CD4-positive, alpha-beta memory T cell (primary cell): ENCODE measurements around the gene ANKRD28. TPM values are rescaled to one million over a fixed set of nuclear protein-coding genes. Genes with fewer than 3 reads are reported as not detected.
"Not testable (repeated sequence)": the region's sequence is repeated elsewhere in the genome, so short reads cannot be mapped to it uniquely, and the experiment has no call there.

Experiments
- CTCF ChIA-PET: fragments of 350-600 bp; sonication (Branson Sonifier 250); formaldehyde crosslinking; loops from one replicate; lab custom pipeline; 2021; ENCODE audit warnings: inconsistent platforms; ENCODE audit not compliant: partially characterized antibody; lab: Charles Lee
- POLR2A ChIA-PET: fragments of 350-600 bp; sonication (Branson Sonifier 250); formaldehyde crosslinking; loops from one replicate; lab custom pipeline; 2021; ENCODE audit not compliant: partially characterized antibody; lab: Charles Lee
- DNase-seq, 5 donors: peaks; one replicate each; pipeline versions ENCODE4 v3.0.0 to v3.0.0-alpha.2; 2020 to 2022; ENCODE audit warnings: mixed read lengths in 1 of 5
- H3K27ac ChIP-seq: one replicate; pipeline ENCODE4 v1.7.0; 2013; ENCODE audit warnings: low read depth, low read length
- H3K27me3 ChIP-seq: 2 replicates; pipeline ENCODE4 v1.7.0; 2013; ENCODE audit warnings: mild to moderate bottlenecking, low read length, moderate library complexity; ENCODE audit not compliant: insufficient read depth
- H3K36me3 ChIP-seq: 2 replicates; pipeline ENCODE4 v1.7.0; 2013; ENCODE audit warnings: mild to moderate bottlenecking, low read length, moderate library complexity; ENCODE audit not compliant: insufficient read depth
- H3K4me1 ChIP-seq: 2 replicates; pipeline ENCODE4 v1.7.0; 2013; ENCODE audit warnings: mild to moderate bottlenecking, low read length, moderate library complexity; ENCODE audit not compliant: insufficient read depth
- H3K4me3 ChIP-seq, 2 donors: one replicate each; pipeline ENCODE4 v1.7.0; 2013; ENCODE audit warnings: low read length in 2 of 2, mild to moderate bottlenecking in 1 of 2
- H3K9me3 ChIP-seq, 2 donors: one replicate each; pipeline ENCODE4 v1.7.0; 2013; ENCODE audit warnings: low read length in 2 of 2, control low read depth in 1 of 2; ENCODE audit not compliant: control insufficient read depth in 1 of 2
- H3K27ac Mint-ChIP-seq, 7 donors: one replicate each; pipeline ENCODE4 v1.8.0; 2020 to 2021; ENCODE audit warnings: mixed read lengths in 7 of 7, mild to moderate bottlenecking in 6 of 7, inconsistent platforms in 3 of 7, moderate library complexity in 3 of 7
- H3K27me3 Mint-ChIP-seq, 2 donors: one replicate each; pipeline ENCODE4 v1.8.0; 2020 to 2021; ENCODE audit warnings: mixed read lengths in 2 of 2
- H3K36me3 Mint-ChIP-seq, 2 donors: one replicate each; pipeline ENCODE4 v1.8.0; 2020 to 2021; ENCODE audit warnings: mixed read lengths in 2 of 2, inconsistent platforms in 1 of 2, mild to moderate bottlenecking in 1 of 2
- H3K4me1 Mint-ChIP-seq, 4 donors: one replicate each; pipeline ENCODE4 v1.8.0; 2020 to 2021; ENCODE audit warnings: mixed read lengths in 4 of 4, mild to moderate bottlenecking in 1 of 4
- H3K4me3 Mint-ChIP-seq, 8 donors: one replicate each; pipeline ENCODE4 v1.8.0; 2020 to 2021; ENCODE audit warnings: mixed read lengths in 8 of 8, mild to moderate bottlenecking in 7 of 8, moderate library complexity in 6 of 8, inconsistent platforms in 3 of 8
- H3K9me3 Mint-ChIP-seq, 8 donors: one replicate each; pipeline ENCODE4 v1.8.0; 2020 to 2021; ENCODE audit warnings: mixed read lengths in 8 of 8, mild to moderate bottlenecking in 5 of 8, inconsistent platforms in 3 of 8, moderate library complexity in 1 of 8
- intact Hi-C: fragments of 100-400 bp; cut with micrococcal nuclease; formaldehyde crosslinking; loops from one replicate; pipeline ENCODE4 v1.15.1; 2023
- microRNA-seq: library from miRNA; unstranded; fragments of <30 nt; microRNA quantifications from one replicate; pipeline ENCODE4 v1.2.0, GENCODE V29; 2021; ENCODE audit warnings: borderline replicate concordance, borderline number of aligned reads, borderline microRNAs expressed, mixed read lengths
- polyA plus RNA-seq, 2 donors: library from polyadenylated mRNA; unstranded; fragments of 300-500 nt; fragmentation: Illumina TruSeq; gene quantifications; one replicate each; pipeline ENCODE4 v1.2.3, GENCODE V29; 2021
- total RNA-seq, 2 experiments: library from RNA; stranded (reverse); gene quantifications; one replicate each; pipeline ENCODE4 v1.2.3, GENCODE V29; 2021

The ANKRD28 gene
- total and polyA plus RNA-seq, 4 experiments from 2014 or later = 8.5 to 42.0 (median 27.2) TPM

DNA sequence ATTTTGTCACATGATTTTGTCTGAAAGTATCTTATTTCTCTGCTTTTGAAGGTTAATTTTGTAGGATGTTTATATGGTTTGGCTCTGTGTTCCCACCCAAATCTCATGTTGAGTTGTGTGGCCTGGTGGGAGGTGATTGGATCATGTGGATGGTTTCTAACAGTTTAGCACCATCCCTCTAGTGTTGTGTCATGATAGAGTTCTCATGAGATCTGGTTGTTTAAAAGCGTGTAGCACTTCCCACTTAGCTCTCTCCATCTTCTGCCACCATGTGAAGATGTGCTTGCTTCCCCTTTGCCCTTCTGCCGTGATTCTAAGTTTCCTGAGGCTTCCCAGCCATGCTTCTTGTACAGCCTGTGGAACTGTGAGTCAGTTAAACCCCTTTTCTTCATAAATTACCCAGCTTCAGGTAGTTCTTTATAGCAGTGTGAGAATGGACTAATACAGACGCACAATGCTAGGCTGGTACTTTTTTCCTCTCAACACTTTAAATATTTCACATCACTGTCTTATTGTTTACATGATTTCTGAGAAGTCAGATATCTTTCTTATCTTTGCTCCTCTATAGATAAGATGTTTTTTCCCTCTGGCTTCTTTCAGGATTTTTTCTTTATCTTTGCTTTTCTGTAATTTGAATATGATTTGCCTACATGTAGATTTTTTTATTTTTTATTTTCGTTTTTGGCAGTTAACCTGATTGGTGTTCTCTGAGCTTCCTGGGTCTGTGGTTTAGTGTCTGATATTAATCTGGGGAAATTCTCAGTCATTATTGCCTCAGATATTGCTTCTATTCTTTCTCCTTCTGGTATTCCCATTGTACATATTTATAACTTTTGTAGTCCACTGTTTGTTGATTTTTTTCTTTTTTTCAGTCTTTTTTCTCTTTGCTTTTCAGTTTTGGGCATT is 174.0 kb downstream of the ANKRD28 start:
- Histone ChIP-seq H3K4me3 (peak overlapping the region; percentile 12 to 34), H3K27ac (peak overlapping the region; percentile 55), H3K9me3 (no peaks in the 10 kb centered on the region), H3K27me3 (no peaks in the 10 kb centered on the region), H3K36me3 (no peaks in the 10 kb centered on the region), H3K4me1 (peaks cover 37% of the 10 kb centered on the region)
- H3K4me3 Mint-ChIP-seq = peak overlapping the region; percentile 83 to 90 (median 86)
- peak overlapping the region; percentile 86 to 96 (median 95) for H3K27ac Mint-ChIP-seq
- H3K4me1 Mint-ChIP-seq = peaks cover 31 to 51% (median 39%) of the 10 kb centered on the region in 4 donors
- DNase-seq = peak in 4 of 5 donors; percentile 45 to 65 (median 54)
- POLR2A ChIA-PET = interaction anchor here (0.8 to 1.5 kb wide), 8 partner anchors 10 to 306 kb away, joined by 3 to 10 read pairs (median 3); partner anchors contain the start of genes BTD and HACL1
- peaks cover 42 to 44% of the 10 kb centered on the region in 2 donors for H3K36me3 Mint-ChIP-seq
- CTCF ChIA-PET = interaction anchor here (1.4 kb wide), 1 partner anchor 188 kb away, joined by 3 read pairs; no protein-coding TSS in a partner anchor
- H3K9me3 Mint-ChIP-seq = peaks cover 4 to 40% (median 29%) of the 10 kb centered on the region in 8 donors
- intact Hi-C loops = loop anchor here (1.0 kb wide), 1 partner anchor 22 kb away; the partner anchor contains the start of genes BTD and HACL1
- H3K27me3 Mint-ChIP-seq = no peaks in the 10 kb centered on the region

DNA sequence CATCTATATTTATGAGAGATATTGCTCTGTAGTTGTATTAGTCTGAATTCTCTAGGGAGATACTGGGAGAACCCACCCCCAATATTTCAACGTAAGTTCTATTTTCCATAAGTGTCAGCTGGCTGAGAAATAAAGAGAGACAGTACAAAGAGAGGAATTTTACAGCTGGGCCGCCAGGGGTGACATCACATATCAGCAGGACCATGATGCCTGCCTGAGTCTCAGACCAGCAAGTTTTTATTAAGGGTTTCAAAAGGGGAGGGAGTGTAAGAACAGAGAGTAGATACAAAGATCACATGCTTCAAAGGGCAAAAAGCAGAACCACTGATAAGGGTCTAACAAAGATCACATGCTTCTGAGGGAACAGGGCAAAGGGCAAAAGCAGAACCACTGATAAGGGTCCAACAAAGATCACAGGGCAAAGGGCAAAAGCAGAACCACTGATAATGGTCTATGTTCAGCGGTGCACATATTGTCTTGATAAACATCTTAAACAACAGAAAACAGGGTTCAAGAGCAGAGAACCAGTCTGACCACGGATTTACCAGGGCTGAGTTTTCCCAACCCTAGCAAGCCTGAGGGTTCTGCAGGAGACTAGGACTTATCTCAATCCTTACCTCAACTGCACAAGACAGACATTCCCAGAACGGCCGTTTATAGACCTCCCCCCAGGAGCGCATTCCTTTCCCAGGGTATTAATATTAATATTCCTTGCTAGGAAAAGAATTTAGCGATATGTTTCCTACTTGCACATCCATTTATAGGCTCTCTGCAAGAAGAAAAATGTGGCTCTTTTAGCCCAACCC is 177.9 kb downstream of the ANKRD28 start:
- POLR2A ChIA-PET = not testable (repeated sequence)
- H3K9me3 Mint-ChIP-seq = peaks cover 4 to 42% (median 30%) of the 10 kb centered on the region in 8 donors

More for the DNA sequence above, 177.9 kb downstream of the ANKRD28 start:
- H3K27me3 Mint-ChIP-seq, intact Hi-C loops, H3K27me3 ChIP-seq, H3K27ac ChIP-seq, H3K4me3 ChIP-seq, DNase-seq, H3K9me3 ChIP-seq, H3K36me3 ChIP-seq, CTCF ChIA-PET: not testable (repeated sequence)
- H3K4me1 ChIP-seq = peaks cover 20% of the 10 kb centered on the region
- H3K36me3 Mint-ChIP-seq = peaks cover 39 to 49% of the 10 kb centered on the region in 2 donors
- H3K27ac Mint-ChIP-seq = peak overlapping the region in 2 of 7 donors; percentile 29 to 30
- peaks cover 25 to 29% (median 29%) of the 10 kb centered on the region in 4 donors for H3K4me1 Mint-ChIP-seq
- peak overlapping the region in 1 of 8 donors; percentile 56 for H3K4me3 Mint-ChIP-seq

Small RNA genes within 50 kb of the gene (microRNA-seq; reads per million reads assigned to microRNA genes)
- gene MIR3134 = not detected

Other genes starting within 250 kb of the ANKRD28 start
- gene HACL1, start 196.4 kb downstream of the ANKRD28 start, total RNA-seq = 10 to 100 TPM; 37.6 to 44.4 TPM
- 10 to 100 TPM; 36.8 to 43.6 TPM for gene HACL1, start 196.4 kb downstream of the ANKRD28 start, polyA plus RNA-seq
- gene BTD, start 196.2 kb downstream of the ANKRD28 start, total RNA-seq = 10 to 100 TPM; 23.5 to 27.4 TPM
- 10 to 100 TPM; 23.4 to 40.5 TPM for gene BTD, start 196.2 kb downstream of the ANKRD28 start, polyA plus RNA-seq